GM19193 (cell line): Measurements from ENCODE around the gene ZNF777.

Experiments used
- POLR2A ChIP-seq: IDR thresholded peaks from 4 replicates; pipeline ENCODE4 v1.6.1; 2011; ENCODE audit not compliant: insufficient read depth, insufficient read length; ENCODE audit errors: extremely low read depth

The ZNF777 gene

DNA sequence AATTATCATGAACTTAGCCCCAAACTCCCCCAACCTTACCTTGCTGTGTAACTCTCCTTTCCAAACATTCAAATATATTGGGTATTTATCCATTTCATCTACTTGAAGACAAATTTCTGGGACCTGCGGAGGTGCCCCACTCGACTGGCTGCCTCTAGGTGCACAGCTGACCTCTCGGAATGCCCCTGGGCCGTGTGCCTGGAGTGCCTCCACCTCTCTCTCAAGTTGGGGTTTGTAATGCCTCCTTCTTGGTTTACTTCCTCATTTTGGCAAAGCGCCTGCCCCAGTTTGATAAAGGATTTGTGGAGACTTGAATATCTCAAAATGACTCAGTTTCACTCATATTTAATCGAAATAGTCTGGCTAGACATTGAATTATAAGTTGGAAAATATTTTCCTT, 16.6 kb downstream of the ZNF777 start:
- TF ChIP-seq POLR2A, result no peak

DNA sequence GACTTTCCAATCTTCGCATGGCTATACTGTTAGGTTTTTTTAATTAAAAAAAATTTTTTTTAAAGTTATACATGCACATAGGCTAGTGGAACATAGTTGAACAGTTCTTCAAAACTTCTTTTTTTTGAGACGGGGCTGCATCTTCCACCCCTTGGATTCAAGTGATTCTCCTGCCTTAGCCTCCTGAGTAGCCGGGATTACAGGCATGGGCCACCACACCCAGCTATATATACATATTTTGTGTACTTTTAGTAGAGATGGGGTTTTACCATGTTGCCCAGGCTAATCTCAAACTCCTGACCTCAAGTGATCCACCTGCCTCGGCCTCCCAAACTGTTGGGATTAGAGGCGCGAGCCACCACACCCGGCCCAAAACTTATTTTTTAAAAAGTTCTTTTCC, 17.3 kb downstream of the ZNF777 start:
- TF ChIP-seq POLR2A, result no peak

DNA sequence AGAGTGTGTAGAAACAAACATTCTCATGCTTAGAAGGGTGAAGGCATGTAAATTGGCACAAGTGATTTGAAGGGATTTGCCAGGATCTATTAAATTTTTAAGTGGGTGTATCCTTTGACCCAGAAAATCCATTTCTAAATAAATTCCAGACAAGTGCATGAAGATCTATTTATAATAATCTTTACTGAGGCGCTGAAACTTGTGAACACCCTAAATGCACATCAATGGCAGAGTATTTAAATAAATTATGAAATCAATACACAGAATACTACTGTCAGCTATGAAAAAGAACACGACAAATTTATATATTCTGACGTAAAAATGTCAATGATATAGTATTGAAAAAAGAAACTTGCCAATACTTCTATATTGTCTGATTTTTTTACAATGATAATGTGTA, 17.9 kb downstream of the ZNF777 start:
- no peak for TF ChIP-seq POLR2A

DNA sequence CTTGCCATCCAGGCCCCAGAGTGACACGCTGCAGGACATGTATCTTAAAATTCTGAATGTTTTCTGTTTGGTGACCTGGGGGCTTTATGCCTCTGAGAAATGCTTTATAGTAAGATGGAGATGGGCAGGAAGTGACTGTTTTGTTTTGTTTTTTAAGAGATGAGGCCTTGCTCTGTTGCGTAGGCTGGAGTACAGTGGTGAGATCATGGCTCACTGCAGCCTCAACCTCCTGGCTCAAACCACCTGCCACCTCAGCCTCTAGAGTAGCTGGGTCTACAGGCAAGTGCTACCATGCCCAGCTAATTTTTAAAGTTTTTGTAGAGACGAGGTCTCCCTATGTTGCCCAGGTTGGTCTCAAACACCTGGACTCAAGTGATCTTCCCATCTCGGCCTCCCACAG, 20.6 kb downstream of the ZNF777 start:
- TF ChIP-seq POLR2A, result no peak

DNA sequence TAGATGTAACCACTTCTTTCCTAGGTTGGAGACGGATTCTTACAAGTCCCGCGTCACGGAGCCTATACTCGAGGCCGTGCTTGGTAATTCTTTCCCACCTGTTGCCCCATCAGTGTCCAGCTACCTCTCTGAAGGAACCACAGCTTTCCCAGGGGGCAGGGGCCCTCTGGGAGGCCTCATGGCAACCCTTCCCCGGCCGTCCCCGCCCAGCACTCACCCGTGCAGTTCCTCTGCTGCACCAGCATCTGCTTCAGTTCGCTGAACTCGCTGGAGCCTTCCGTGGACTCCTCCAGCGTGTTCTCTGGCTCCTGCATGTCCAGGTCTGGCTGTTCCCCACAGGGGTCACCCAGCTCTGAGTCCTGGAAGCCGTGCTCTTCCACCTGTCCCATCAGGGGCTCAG, 24.5 kb downstream of the ZNF777 start:
- no peak for TF ChIP-seq POLR2A

DNA sequence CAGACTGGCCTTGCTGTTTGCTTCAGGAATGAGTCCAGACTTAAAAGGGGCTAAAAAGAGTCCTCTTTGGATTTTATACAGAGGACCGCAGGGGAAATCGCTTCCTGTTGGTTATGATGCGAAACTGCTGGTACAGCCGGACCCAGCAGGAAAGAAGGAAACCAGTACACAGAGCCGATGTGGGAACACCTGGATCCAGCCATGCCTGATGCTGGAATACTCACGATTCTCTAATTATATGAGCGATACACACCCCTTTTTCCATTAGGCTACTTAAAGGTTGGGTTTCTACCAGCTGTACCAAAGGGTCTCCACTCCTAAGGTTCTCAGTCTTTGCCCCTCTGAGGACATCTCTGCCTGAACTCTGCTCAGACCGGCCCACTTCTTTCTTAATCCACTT, 27.7 kb downstream of the ZNF777 start:
- no peak for TF ChIP-seq POLR2A

DNA sequence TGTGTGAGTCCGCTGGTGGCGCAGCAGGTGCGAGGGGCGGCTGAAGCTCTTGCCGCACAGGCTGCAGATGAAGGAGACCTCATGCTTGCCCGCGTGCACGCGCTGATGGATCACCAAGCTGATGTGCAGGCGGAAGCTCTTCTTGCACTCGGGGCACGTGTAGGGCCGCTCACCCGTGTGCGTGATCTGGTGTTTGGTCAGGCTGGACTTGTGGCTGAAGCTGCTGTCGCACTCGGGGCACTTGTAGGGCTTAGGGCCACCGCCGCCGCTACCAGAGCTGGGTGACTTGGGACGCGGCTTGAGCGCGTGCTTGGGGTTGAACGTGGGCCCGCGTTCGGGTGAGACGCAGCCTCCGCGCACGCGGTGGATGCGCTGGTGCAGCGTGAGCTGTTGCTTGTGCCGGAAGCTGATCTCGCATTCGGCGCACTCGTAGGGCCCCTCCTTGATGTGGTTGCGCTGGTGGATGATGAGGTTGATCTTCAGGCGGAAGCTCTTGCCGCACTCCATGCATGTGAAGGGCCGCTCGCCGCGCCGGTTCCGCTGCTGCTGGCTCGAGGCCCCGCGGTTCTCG, 28.7 kb downstream of the ZNF777 start:
- no peak for TF ChIP-seq POLR2A

DNA sequence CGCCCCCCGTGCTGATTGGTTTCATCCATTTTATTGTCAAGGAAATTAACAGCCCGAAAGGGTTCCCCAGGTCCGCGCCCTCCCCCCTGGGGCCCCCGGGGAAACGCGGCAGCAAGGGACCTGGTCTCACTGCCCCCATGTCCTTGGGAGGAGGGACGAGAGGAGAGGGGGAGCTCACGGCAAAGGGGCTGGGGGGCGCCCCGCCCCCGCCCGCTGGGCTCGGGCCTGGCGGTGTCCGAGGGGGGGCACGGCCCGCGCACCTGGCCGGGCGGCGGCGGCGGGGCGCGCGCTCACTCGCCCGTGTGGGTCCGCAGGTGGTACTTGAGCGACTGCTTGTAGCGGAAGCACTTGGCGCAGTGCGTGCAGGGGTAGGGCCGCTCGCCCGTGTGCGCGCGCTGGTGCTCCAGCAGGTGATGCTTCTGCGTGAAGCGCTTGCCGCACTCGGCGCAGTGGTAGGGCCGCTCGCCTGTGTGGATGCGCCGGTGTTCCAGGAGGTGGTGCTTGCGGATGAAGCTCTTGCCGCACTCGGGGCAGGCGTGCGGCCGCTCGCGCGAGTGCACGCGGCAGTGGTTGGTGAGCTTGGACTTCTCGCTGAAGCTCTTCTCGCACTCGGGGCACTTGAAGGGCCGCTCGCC, 29.3 kb downstream of the ZNF777 start:
- TF ChIP-seq POLR2A, result no peak

DNA sequence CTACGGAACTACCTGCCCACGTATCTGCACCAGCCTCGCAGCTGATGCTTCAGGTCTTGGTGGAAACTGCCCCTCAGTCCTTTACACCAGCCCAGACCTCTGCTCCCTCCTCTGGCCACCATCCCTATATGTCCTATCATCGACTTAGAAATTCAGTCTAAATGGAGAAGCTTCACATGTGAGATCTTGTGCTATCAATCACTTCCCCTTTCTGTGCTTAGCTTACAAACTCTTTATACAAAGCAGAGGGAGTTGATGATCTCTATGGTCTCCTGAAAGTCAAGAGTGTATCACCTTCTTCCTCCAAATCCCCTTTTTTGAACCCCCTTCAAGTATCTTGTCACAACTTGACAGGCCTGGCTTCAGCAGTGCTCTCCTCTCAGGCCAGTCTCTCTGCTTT, 30.7 kb downstream of the ZNF777 start:
- no peak for TF ChIP-seq POLR2A

DNA sequence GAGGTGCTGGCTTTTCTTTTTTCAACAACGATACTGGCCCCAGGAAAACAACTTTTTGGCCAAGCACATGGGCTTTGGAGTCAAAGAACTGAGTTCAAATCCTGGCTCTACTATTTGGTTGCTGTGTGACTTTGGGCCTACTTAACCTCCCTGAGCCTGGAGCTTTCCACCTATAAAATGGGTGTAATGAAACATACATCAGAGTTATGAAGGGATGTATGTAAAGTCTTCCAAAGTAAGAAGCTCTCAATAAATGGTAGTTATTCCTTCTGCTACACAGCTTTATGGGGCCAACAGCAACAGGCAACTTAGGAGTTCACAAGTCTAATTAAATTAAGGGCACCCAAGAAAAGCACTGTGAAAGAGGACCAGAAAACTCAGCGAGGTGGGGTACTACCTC, 33.0 kb downstream of the ZNF777 start:
- TF ChIP-seq POLR2A, result no peak

DNA sequence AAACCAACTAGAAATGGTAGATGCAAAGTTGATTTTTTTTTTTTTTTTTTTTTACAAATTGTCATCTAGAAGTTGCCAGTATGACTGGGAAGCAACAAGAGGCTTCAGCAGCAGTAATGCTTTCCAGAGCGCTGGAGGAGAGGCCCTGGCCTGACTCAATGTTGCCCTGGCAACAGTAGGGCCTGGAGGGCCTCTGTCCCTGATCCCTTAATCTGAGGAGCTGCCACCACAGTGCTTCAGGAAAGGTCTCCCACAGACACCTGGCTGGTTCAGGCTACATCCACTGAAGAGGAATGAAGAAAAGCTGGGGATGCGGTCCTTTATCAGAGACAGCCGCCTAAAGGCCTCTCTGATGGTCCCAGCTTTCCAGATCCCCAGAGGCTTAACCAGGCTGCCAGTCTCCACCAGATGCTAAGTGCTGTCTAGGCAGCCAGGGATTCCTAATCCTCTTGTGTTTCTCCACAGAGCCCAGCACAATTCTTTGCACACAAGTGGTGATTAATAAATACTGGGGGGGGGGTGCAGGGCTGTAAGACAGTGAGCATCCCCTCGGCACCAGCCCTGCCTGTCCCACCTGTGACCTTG, 33.7 kb downstream of the ZNF777 start:
- no peak for TF ChIP-seq POLR2A

DNA sequence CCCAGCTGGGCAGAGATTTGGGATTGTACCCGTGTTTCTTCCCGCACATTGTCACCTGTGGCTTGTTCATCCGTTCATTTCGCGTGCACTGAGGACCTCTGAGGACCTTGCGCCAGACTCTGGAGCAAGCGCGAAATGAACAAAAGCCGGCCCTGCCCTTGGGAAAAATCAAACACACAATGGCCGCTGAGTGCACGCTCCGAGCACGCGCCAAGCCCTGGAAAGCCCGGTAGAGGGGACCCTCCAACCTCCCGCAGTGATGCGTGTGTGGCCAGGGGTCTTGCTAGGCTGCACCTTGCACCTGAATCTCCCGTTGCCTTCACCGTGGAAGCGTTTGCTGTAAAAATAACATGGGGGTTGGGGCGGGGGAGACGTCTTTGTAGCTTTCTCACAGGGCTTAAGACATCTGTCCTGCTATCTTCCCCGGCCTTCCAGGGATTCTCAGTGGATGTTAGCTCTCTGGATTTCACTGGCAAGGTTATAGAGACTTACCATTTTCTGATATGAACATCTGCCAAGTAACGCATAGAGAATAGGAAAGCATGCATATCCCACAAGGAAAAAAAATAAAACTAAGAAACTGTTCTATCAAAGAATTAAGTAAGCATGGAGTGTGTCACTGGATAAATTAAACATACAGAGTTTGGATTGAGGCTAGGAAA, 37.3 kb downstream of the ZNF777 start:
- TF ChIP-seq POLR2A, result no peak

DNA sequence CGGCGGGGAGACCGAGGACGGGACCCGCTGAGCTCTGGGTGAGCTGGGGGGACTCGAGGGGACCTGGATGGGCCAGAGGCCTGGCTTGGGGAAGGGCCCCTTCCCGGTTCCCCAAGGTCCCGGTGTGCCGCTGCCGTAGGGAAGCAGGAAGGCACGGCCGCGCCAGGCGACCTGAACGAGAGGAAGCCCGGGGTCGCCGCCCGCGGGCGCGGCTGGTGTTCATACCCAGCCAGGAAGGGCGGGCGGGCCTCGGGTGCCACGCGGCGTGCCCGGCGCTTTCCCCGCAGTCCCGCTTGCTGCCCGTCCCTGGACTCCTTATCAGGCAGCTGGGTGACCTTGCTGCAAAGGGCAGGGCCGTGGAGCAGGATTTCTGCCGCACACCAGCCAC, 38.0 kb downstream of the ZNF777 start:
- TF ChIP-seq POLR2A, result no peak

DNA sequence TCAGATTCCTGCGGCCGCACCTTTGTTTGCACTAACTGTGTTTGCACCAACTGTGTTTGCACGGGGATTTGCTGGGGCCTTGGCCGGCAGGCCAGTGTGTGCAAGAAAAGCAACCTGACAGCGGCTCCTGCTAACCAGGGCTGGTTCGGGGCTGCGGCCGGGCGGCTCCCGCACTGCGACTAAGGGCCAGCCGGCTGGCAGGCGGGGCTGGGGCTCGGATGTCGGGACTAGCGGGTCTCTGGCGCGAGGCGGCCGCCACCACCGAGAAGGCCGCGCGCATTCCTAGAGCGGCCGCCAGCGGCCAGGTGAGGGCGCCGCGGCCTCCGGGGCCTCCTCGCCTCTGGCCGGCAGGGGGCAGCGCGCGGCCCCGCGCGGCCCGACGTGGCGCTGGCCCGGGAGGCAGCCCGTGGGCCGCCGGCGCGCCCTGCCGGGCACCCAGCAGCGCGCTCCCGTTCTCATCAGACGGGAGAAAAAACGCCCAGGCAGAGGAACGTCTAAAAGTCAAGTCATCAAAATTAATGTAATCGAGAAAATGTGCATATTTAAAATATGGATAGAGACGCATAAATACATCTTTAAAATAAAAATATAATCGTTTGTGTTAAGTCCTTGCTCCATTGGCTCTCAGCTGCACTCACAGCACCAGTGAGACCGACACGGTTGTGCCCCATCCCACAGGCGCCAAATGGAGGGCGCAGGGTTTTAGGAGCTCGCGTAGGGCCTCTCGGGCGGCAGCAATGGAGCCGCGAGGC, 38.5 kb downstream of the ZNF777 start:
- TF ChIP-seq POLR2A, result peak; percentile 65

DNA sequence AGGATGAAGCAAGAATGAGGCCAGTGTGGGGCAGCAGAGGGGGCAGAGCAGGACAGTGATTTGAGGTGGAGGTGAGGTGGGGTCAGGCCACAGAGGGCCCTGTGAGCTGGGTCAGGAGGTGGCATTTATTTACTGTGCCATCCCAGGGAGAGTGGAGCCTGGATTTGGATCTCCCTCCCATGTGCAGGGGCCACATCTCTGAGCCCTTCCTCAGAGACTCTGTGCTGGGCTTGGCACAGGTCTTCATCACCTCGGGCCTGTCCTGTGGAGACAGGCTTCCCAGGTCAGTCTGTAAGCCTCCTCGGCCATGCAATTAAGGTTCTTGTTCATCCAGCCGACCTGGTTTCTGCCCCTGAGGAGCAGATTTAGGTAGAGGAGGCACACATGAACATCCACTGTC, 40.9 kb downstream of the ZNF777 start:
- no peak for TF ChIP-seq POLR2A
